ENCODE results near the gene KLHL22.
A peak's percentile ranks its signal among the peaks of the same experiment; 100 is the strongest.
"Not testable (repeated sequence)": the region's sequence is repeated elsewhere in the genome, so short reads cannot be mapped to it uniquely, and the experiment has no call there.

The KLHL22 gene

DNA sequence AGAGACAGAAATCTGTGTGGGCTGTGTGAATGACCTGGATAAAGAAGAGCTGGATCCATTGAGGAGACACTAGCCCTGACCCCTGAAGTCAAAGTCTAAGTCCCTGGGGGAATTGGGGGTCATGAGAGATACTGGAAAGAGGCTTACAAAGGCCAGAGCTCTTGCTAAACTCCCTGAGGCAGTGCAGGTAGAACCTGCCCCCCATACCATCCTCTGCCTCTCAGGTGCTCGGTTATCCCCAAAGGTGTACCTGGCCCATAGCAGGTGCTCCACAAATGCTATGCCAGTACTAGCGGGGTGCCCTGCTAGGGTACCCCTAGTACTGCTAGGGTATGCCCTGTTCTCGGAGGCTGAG is 38.9 kb downstream of the KLHL22 start:
- Histone ChIP-seq H3K4me1 (peaks cover 7 to 30% (median 18%) of the 10 kb centered on the region in 10 experiments; a peak in 19 of 20 replicates), H3K27ac (peak overlapping the region in 8 of 11 experiments; percentile 3 to 65 (median 52); a peak in 13 of 22 replicates), H4K20me1 (peaks cover 0 to 17% (median 0%) of the 10 kb centered on the region in 11 experiments; a peak in 4 of 22 replicates), H3K4me2 (peak overlapping the region in 5 of 11 experiments; percentile 1 to 43 (median 32); a peak in 7 of 22 replicates), H3K9me3 (replicated peaks in 1 of 11) (no peaks in the 10 kb centered on the region), H3K9ac (peak overlapping the region in 7 of 11 experiments; percentile 16 to 53 (median 42); a peak in 9 of 22 replicates), H3K4me3 (no peak overlapping the region), H3K27me3 (no peaks in the 10 kb centered on the region), H3K36me3 (peaks cover 5 to 57% (median 24%) of the 10 kb centered on the region in 11 experiments; a peak in 20 of 22 replicates)
- no peak for TF ChIP-seq Cebpa-rat (IDR thresholded peaks at IDR 0.05)

DNA sequence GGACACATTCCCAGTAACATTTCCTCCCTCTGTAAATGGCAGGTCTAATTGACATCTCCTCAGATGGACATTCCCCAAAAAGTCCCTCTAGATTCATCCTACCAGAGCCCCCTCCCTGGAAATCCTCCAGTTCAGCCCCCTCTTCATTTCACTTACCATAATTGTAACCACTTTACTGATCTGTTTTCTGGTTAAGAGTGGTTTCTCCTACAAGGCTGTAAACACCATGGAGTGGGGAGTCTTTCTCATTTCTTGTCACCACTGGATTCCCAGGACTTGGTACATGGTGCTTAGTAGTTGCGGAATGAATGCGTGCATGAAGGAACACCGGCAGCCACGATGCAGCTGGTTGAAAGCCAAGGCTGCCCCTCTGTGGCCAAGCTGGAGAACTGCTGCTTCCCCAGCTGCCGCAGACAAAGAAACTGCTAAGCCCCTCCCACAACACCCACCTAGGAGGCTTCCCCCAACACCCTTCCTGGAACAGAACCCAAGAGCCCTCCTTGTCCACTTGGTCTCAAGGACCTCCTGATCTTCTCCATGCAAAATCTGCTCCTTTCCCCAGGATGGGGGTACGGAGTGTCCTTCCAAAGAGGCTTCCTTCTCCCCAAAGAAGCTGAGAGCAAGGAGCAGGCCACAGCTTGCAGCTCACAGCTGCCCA is 39.4 kb downstream of the KLHL22 start:
- Histone ChIP-seq H3K9ac (peak overlapping the region in 7 of 11 experiments; percentile 16 to 53 (median 42); a peak in 9 of 22 replicates), H3K27ac (peak overlapping the region in 8 of 11 experiments; percentile 3 to 65 (median 52); a peak in 13 of 22 replicates), H3K4me2 (peak overlapping the region in 8 of 11 experiments; percentile 1 to 43 (median 13); a peak in 13 of 22 replicates), H3K9me3 (replicated peaks in 1 of 11) (no peaks in the 10 kb centered on the region), H3K36me3 (peaks cover 5 to 62% (median 27%) of the 10 kb centered on the region in 11 experiments; a peak in 20 of 22 replicates), H3K4me1 (peaks cover 7 to 30% (median 18%) of the 10 kb centered on the region in 10 experiments; a peak in 19 of 20 replicates), H4K20me1 (peaks cover 0 to 17% (median 0%) of the 10 kb centered on the region in 11 experiments; a peak in 4 of 22 replicates), H3K4me3 (no peak overlapping the region), H3K27me3 (no peaks in the 10 kb centered on the region)
- TF ChIP-seq Cebpa-rat (IDR thresholded peaks at IDR 0.05) = no peak

GRCh38 chr22:20455709-20456063 is 39.9 kb downstream of the KLHL22 start:
- H3K4me2 ChIP-seq = peak overlapping the region in 5 of 11 experiments; percentile 2 to 41 (median 6); a peak in 7 of 22 replicates
- H3K4me3 ChIP-seq = no peak overlapping the region
- TF ChIP-seq Cebpa-rat (IDR thresholded peaks at IDR 0.05) = no peak
- H4K20me1 ChIP-seq = peaks cover 0 to 17% (median 0%) of the 10 kb centered on the region in 11 experiments; a peak in 4 of 22 replicates
- H3K9ac ChIP-seq = no peak overlapping the region
- H3K4me1 ChIP-seq = peaks cover 7 to 30% (median 18%) of the 10 kb centered on the region in 10 experiments; a peak in 19 of 20 replicates
- no peaks in the 10 kb centered on the region for H3K9me3 ChIP-seq (replicated peaks in 1 of 11)
- H3K36me3 ChIP-seq = peaks cover 5 to 65% (median 29%) of the 10 kb centered on the region in 11 experiments; a peak in 20 of 22 replicates
- no peak overlapping the region for H3K27ac ChIP-seq
- no peaks in the 10 kb centered on the region for H3K27me3 ChIP-seq

- H3K4me2 ChIP-seq = no peak overlapping the region
- no peaks in the 10 kb centered on the region for H3K9me3 ChIP-seq (replicated peaks in 1 of 11)
- H3K27ac ChIP-seq = no peak overlapping the region
- peaks cover 0 to 45% (median 18%) of the 10 kb centered on the region in 11 experiments; a peak in 16 of 22 replicates for H3K36me3 ChIP-seq
- H3K9ac ChIP-seq = no peak overlapping the region
- peaks cover 7 to 30% (median 18%) of the 10 kb centered on the region in 10 experiments; a peak in 19 of 20 replicates for H3K4me1 ChIP-seq
- no peak overlapping the region for H3K4me3 ChIP-seq
- no peaks in the 10 kb centered on the region for H3K27me3 ChIP-seq
- no peak for TF ChIP-seq Cebpa-rat (IDR thresholded peaks at IDR 0.05)
- peaks cover 0 to 6% (median 0%) of the 10 kb centered on the region in 11 experiments; a peak in 1 of 22 replicates for H4K20me1 ChIP-seq
Measured at GRCh38 chr22:20453222-20453621, 42.4 kb downstream of the KLHL22 start.

GRCh38 chr22:20451920-20452319 is 43.7 kb downstream of the KLHL22 start:
- Histone ChIP-seq H3K27me3 (no peaks in the 10 kb centered on the region), H3K9me3 (replicated peaks in 1 of 11) (no peaks in the 10 kb centered on the region), H3K4me2 (no peak overlapping the region), H3K9ac (no peak overlapping the region), H3K4me1 (peaks cover 7 to 30% (median 17%) of the 10 kb centered on the region in 10 experiments; a peak in 19 of 20 replicates), H3K4me3 (no peak overlapping the region), H3K27ac (no peak overlapping the region), H4K20me1 (no peaks in the 10 kb centered on the region; a peak in 1 of 22 replicates), H3K36me3 (peaks cover 0 to 32% (median 8%) of the 10 kb centered on the region in 11 experiments; a peak in 14 of 22 replicates)
- TF ChIP-seq Cebpa-rat (IDR thresholded peaks at IDR 0.05) = no peak

GRCh38 chr22:20451129-20451778 is 44.3 kb downstream of the KLHL22 start:
- not testable (repeated sequence) for H3K27ac ChIP-seq; H3K9me3 ChIP-seq (replicated peaks in 1 of 11); H3K9ac ChIP-seq; H3K4me3 ChIP-seq; H3K4me2 ChIP-seq; H3K27me3 ChIP-seq; H4K20me1 ChIP-seq
- Histone ChIP-seq H3K4me1 (peaks cover 7 to 24% (median 11%) of the 10 kb centered on the region in 10 experiments; a peak in 16 of 20 replicates), H3K36me3 (peaks cover 3 to 33% (median 13%) of the 10 kb centered on the region in 11 experiments; a peak in 20 of 22 replicates)

DNA sequence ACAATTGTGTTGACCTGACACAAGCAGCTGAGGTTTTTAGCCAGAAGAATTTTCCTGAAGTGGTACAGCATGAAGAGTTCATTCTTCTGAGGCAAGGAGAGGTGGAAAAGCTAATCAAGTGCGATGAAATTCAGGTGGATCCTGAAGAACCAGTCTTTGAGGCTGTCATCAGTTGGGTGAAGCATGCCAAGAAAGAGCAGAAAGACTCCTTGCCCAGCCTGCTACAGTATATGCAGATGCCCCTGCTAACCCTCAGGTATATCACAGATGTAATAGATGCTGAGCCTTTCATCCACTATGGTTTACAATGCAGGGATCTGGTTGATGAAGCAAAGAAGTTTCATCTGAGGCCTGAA is 45.1 kb downstream of the KLHL22 start:
- Histone ChIP-seq H4K20me1 (peaks cover 0 to 10% (median 0%) of the 10 kb centered on the region in 11 experiments; a peak in 3 of 22 replicates), H3K27me3 (no peaks in the 10 kb centered on the region), H3K4me1 (peaks cover 3 to 17% (median 8%) of the 10 kb centered on the region in 10 experiments; a peak in 14 of 20 replicates), H3K9me3 (replicated peaks in 1 of 11) (no peaks in the 10 kb centered on the region), H3K9ac (no peak overlapping the region), H3K27ac (no peak overlapping the region), H3K4me3 (no peak overlapping the region), H3K36me3 (peaks cover 11 to 38% (median 21%) of the 10 kb centered on the region in 11 experiments; a peak in 20 of 22 replicates), H3K4me2 (no peak overlapping the region)
- no peak for TF ChIP-seq Cebpa-rat (IDR thresholded peaks at IDR 0.05)

- H3K4me3 ChIP-seq = no peak overlapping the region
- no peaks in the 10 kb centered on the region for H3K27me3 ChIP-seq
- peaks cover 12 to 39% (median 24%) of the 10 kb centered on the region in 11 experiments for H3K36me3 ChIP-seq
- no peak overlapping the region for H3K9ac ChIP-seq
- no peaks in the 10 kb centered on the region for H3K9me3 ChIP-seq (replicated peaks in 1 of 11)
- H3K4me2 ChIP-seq = no peak overlapping the region
- H3K27ac ChIP-seq = no peak overlapping the region
- peaks cover 0 to 12% (median 0%) of the 10 kb centered on the region in 11 experiments; a peak in 2 of 22 replicates for H4K20me1 ChIP-seq
- peaks cover 0 to 12% (median 8%) of the 10 kb centered on the region in 10 experiments; a peak in 11 of 20 replicates for H3K4me1 ChIP-seq
- no peak for TF ChIP-seq Cebpa-rat (IDR thresholded peaks at IDR 0.05)
Measured at GRCh38 chr22:20449819-20450550, 45.6 kb downstream of the KLHL22 start.

Data from BLaER1 treated with 17β-estradiol and CSF1 and Interleukin-3, amounts not matched to agents 10 nM and 100 nM (cell line).